HEK293 (cell line): ENCODE measurements around the gene LILRB5.
A peak's percentile ranks its signal among the peaks of the same experiment; 100 is the strongest.

Experiments
- CTCF ChIA-PET: fragments of 350-600 bp; formaldehyde crosslinking; extraction: SDS; loops from one replicate; lab custom pipeline; 2021; ENCODE audit warnings: antibody characterized with exemption; lab: Yijun Ruan, JAX
- POLR2A ChIA-PET: fragments of 300-600 bp; formaldehyde crosslinking; extraction: SDS; loops from one replicate; lab custom pipeline; 2020; ENCODE audit warnings: antibody characterized with exemption, inconsistent platforms; lab: Yijun Ruan, JAX
- H3K27ac ChIP-seq: fragments of 200-500 bp; sonication (Bioruptor generic); 2 replicates; pipeline ENCODE4 v1.5.1; 2014; ENCODE audit warnings: low read depth, low read length, control low read depth, inconsistent platforms; ENCODE audit errors: extremely low read depth
- H3K36me3 ChIP-seq, 2 experiments: fragments of 200-500 bp in 1 of 2; sonication (Bioruptor generic) in 1 of 2; 1 replicate in 1 of 2; 2 replicates in 1 of 2; pipeline ENCODE4 v1.5.1; 2014 to 2017; ENCODE audit warnings: inconsistent platforms in 2 of 2, low read length in 2 of 2; ENCODE audit not compliant: control insufficient read depth in 2 of 2, insufficient read depth in 1 of 2
- H3K4me1 ChIP-seq: fragments of 200-500 bp; sonication (Bioruptor generic); 2 replicates; pipeline ENCODE4 v1.5.1; 2014; ENCODE audit warnings: mild to moderate bottlenecking, low read length, inconsistent platforms; ENCODE audit not compliant: control insufficient read depth, insufficient read depth
- H3K4me3 ChIP-seq: 2 replicates; pipeline ENCODE4 v1.5.1; 2011; ENCODE audit warnings: low read depth, mild to moderate bottlenecking, control low read depth, low read length, moderate library complexity
- H3K9me3 ChIP-seq: fragments of 200-500 bp; sonication (Bioruptor generic); 2 replicates; pipeline ENCODE4 v1.5.1; 2014; ENCODE audit warnings: low read depth, low read length, inconsistent platforms; ENCODE audit not compliant: control insufficient read depth, insufficient read depth
- BCL11A ChIP-seq: fragments of 450-650 bp; formaldehyde crosslinking; IDR thresholded peaks from 2 replicates; pipeline ENCODE4 v1.5.1; 2016; ENCODE audit warnings: low read depth, missing biosample characterization, missing genetic modification characterization
- BCL11B ChIP-seq: fragments of 450-650 bp; formaldehyde crosslinking; IDR thresholded peaks from 2 replicates; pipeline ENCODE4 v1.5.1; 2016; ENCODE audit warnings: low read depth, missing biosample characterization, missing genetic modification characterization
- GFI1B ChIP-seq: fragments of 450-650 bp; formaldehyde crosslinking; IDR thresholded peaks from 2 replicates; pipeline ENCODE4 v1.5.1; 2016; ENCODE audit warnings: missing biosample characterization, missing genetic modification characterization
- GLIS1 ChIP-seq: fragments of 450-650 bp; formaldehyde crosslinking; IDR thresholded peaks from 2 replicates; pipeline ENCODE4 v1.5.1; 2016; ENCODE audit warnings: missing biosample characterization, missing genetic modification characterization
- KLF7 ChIP-seq: fragments of 450-650 bp; formaldehyde crosslinking; IDR thresholded peaks from 2 replicates; pipeline ENCODE4 v1.5.1; 2016; ENCODE audit warnings: missing biosample characterization, missing genetic modification characterization, borderline replicate concordance
- PRDM1 ChIP-seq: fragments of 450-650 bp; formaldehyde crosslinking; IDR thresholded peaks from 2 replicates; pipeline ENCODE4; 2016; ENCODE audit warnings: missing biosample characterization, missing genetic modification characterization
- SP3 ChIP-seq: fragments of 450-650 bp; formaldehyde crosslinking; IDR thresholded peaks from 2 replicates; pipeline ENCODE4 v1.5.1; 2016; ENCODE audit warnings: missing biosample characterization, missing genetic modification characterization
- WT1 ChIP-seq: fragments of 450-650 bp; formaldehyde crosslinking; IDR thresholded peaks from 2 replicates; pipeline ENCODE4 v1.5.1; 2016; ENCODE audit warnings: missing biosample characterization, missing genetic modification characterization
- ZBTB20 ChIP-seq: fragments of 450-650 bp; formaldehyde crosslinking; IDR thresholded peaks from 2 replicates; pipeline ENCODE4 v1.5.1; 2016; ENCODE audit warnings: missing biosample characterization, missing genetic modification characterization
- ZIC2 ChIP-seq: fragments of 450-650 bp; formaldehyde crosslinking; IDR thresholded peaks from 2 replicates; pipeline ENCODE4 v1.5.1; 2016; ENCODE audit warnings: missing biosample characterization, missing genetic modification characterization
- ZNF140 ChIP-seq: fragments of 450-650 bp; formaldehyde crosslinking; IDR thresholded peaks from 2 replicates; pipeline ENCODE4 v1.5.1; 2016; ENCODE audit warnings: missing biosample characterization, missing genetic modification characterization
- ZNF18 ChIP-seq: fragments of 450-650 bp; formaldehyde crosslinking; IDR thresholded peaks from 2 replicates; pipeline ENCODE4 v1.5.1; 2016; ENCODE audit warnings: missing biosample characterization, missing genetic modification characterization
- ZNF354C ChIP-seq: fragments of 450-650 bp; formaldehyde crosslinking; IDR thresholded peaks from 2 replicates; pipeline ENCODE4 v1.5.1; 2016; ENCODE audit warnings: missing biosample characterization, missing genetic modification characterization, low read depth, borderline replicate concordance
- ZNF449 ChIP-seq: fragments of 450-650 bp; formaldehyde crosslinking; IDR thresholded peaks from 2 replicates; pipeline ENCODE4 v1.5.1; 2017; ENCODE audit warnings: missing biosample characterization, mild to moderate bottlenecking, missing genetic modification characterization, moderate library complexity
- ZNF549 ChIP-seq: fragments of 450-650 bp; IDR thresholded peaks from 2 replicates; pipeline ENCODE4 v1.5.1; 2018; ENCODE audit warnings: missing biosample characterization, missing genetic modification characterization, mild to moderate bottlenecking, inconsistent platforms, moderate library complexity
- ZNF555 ChIP-seq: fragments of 450-650 bp; formaldehyde crosslinking; conservative IDR thresholded peaks from 2 replicates; pipeline ENCODE4 v1.5.1; 2017; ENCODE audit warnings: missing biosample characterization, mild to moderate bottlenecking, missing genetic modification characterization, inconsistent platforms
- ZNF670 ChIP-seq: fragments of 450-650 bp; formaldehyde crosslinking; IDR thresholded peaks from 2 replicates; pipeline ENCODE4 v1.5.1; 2016; ENCODE audit warnings: missing biosample characterization, missing genetic modification characterization, low read depth
- ZSCAN16 ChIP-seq: fragments of 450-650 bp; formaldehyde crosslinking; IDR thresholded peaks from 2 replicates; pipeline ENCODE4 v1.5.1; 2016; ENCODE audit warnings: missing biosample characterization, missing genetic modification characterization
- ZSCAN18 ChIP-seq: fragments of 450-650 bp; formaldehyde crosslinking; IDR thresholded peaks from 2 replicates; pipeline ENCODE4 v1.5.1; 2016; ENCODE audit warnings: missing biosample characterization, missing genetic modification characterization
- ZSCAN23 ChIP-seq: fragments of 450-650 bp; formaldehyde crosslinking; IDR thresholded peaks from 2 replicates; pipeline ENCODE4 v1.5.1; 2016; ENCODE audit warnings: missing biosample characterization, missing genetic modification characterization
- TF ChIP-seq, protein P1 (sequence below): fragments of 450-650 bp; formaldehyde crosslinking; IDR thresholded peaks from 2 replicates; pipeline ENCODE4 v1.5.1; 2016; ENCODE audit warnings: missing biosample characterization, missing genetic modification characterization, borderline replicate concordance
- TF ChIP-seq, protein P2 (sequence below): fragments of 450-650 bp; formaldehyde crosslinking; IDR thresholded peaks from 2 replicates; pipeline ENCODE4 v1.5.1; 2016; ENCODE audit warnings: missing biosample characterization, missing genetic modification characterization
- TF ChIP-seq, protein P3 (sequence below): fragments of 450-650 bp; formaldehyde crosslinking; IDR thresholded peaks from 2 replicates; pipeline ENCODE4 v1.5.1; 2016; ENCODE audit warnings: missing biosample characterization, missing genetic modification characterization
- TF ChIP-seq, protein P4 (sequence below): sonication (generic); formaldehyde crosslinking; IDR thresholded peaks from 2 replicates; pipeline ENCODE4 v1.8.1; 2022; ENCODE audit warnings: mild to moderate bottlenecking, moderate library complexity, missing genetic modification reagents

LILRB5 gene

DNA sequence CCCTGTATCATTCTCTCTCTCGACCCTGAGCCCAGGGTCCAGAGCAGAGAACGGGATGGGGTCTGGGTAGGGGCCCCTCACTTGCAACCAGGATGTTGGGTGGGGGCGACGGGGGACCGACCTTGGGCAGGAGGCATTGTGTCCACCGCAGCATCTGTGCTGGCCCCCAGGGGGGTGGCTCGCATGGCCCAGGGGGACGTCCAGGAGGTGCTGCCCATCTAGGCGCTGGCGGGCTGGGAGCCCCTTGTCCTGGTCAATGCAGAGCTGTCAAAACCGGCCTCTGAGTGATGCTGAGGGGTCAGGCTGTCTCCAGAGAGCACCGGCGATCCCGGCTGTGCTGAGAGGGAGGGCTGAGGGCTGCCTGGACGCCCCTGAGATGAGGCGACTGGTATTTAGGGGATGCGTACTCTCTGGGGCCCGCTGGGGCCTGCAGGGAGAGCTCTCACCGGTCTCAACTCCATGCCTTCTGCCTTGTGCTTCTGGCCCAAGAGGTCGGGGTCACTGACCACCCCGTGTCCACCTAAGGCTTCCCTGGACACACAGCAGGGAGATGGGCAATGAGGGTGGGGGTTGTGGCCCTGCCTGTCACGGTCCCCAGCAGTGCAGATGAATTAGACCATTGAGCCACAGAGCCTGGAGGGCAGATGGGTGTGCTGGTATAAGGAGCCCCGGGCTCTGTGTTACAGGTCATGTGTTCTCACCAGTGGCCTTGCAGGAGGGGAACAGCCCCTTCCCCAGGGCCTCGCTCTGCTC lies 47.8 kb downstream of the LILRB5 start:
- ChIA-PET POLR2A (interaction anchor here (1.0 to 9.1 kb wide), 6 partner anchors 8 to 94 kb away, joined by 3 to 152 read pairs (median 6); partner anchors contain the start of genes CNOT3, LENG1, MBOAT7 and PRPF31), CTCF (interaction anchor here (0.7 to 2.2 kb wide), 3 partner anchors 23 to 57 kb away, joined by 3 to 14 read pairs (median 5); no protein-coding TSS in a partner anchor)
- Histone ChIP-seq H3K4me1 (peaks cover 26% of the 10 kb centered on the region), H3K27ac (peak overlapping the region; percentile 71), H3K4me3 (no peak overlapping the region), H3K9me3 (no peaks in the 10 kb centered on the region), H3K36me3 (peaks cover 28 to 52% of the 10 kb centered on the region in 2 experiments)
- TF ChIP-seq SP3 (tag by site-specific recombination) = no peak
- 0 out of 2 replicates have a peak, but pooled peaks have one; percentile 14 for TF ChIP-seq ZIC2 (tag by site-specific recombination)
- peak; percentile 92 for TF ChIP-seq BCL11A (tag by site-specific recombination)
- TF ChIP-seq ZSCAN23 (tag by site-specific recombination) = no peak
- no peak for TF ChIP-seq WT1 (tag by site-specific recombination)
- no peak for TF ChIP-seq ZSCAN18 (tag by site-specific recombination)
- no peak for TF ChIP-seq ZNF354C (tag by site-specific recombination)
- TF ChIP-seq, protein P1, sequence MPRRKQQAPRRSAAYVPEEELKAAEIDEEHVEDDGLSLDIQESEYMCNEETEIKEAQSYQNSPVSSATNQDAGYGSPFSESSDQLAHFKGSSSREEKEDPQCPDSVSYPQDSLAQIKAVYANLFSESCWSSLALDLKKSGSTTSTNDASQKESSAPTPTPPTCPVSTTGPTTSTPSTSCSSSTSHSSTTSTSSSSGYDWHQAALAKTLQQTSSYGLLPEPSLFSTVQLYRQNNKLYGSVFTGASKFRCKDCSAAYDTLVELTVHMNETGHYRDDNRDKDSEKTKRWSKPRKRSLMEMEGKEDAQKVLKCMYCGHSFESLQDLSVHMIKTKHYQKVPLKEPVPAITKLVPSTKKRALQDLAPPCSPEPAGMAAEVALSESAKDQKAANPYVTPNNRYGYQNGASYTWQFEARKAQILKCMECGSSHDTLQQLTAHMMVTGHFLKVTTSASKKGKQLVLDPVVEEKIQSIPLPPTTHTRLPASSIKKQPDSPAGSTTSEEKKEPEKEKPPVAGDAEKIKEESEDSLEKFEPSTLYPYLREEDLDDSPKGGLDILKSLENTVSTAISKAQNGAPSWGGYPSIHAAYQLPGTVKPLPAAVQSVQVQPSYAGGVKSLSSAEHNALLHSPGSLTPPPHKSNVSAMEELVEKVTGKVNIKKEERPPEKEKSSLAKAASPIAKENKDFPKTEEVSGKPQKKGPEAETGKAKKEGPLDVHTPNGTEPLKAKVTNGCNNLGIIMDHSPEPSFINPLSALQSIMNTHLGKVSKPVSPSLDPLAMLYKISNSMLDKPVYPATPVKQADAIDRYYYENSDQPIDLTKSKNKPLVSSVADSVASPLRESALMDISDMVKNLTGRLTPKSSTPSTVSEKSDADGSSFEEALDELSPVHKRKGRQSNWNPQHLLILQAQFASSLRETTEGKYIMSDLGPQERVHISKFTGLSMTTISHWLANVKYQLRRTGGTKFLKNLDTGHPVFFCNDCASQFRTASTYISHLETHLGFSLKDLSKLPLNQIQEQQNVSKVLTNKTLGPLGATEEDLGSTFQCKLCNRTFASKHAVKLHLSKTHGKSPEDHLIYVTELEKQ (tag by site-specific recombination) = no peak
- TF ChIP-seq GFI1B (tag by site-specific recombination) = no peak
- no peak for TF ChIP-seq ZNF670 (tag by site-specific recombination)
- TF ChIP-seq ZBTB20 (tag by site-specific recombination) = peak; percentile 99
- TF ChIP-seq, protein P2, sequence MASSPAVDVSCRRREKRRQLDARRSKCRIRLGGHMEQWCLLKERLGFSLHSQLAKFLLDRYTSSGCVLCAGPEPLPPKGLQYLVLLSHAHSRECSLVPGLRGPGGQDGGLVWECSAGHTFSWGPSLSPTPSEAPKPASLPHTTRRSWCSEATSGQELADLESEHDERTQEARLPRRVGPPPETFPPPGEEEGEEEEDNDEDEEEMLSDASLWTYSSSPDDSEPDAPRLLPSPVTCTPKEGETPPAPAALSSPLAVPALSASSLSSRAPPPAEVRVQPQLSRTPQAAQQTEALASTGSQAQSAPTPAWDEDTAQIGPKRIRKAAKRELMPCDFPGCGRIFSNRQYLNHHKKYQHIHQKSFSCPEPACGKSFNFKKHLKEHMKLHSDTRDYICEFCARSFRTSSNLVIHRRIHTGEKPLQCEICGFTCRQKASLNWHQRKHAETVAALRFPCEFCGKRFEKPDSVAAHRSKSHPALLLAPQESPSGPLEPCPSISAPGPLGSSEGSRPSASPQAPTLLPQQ (tag by site-specific recombination) = peak; percentile 42; the same call in 1 of the 2 replicates
- no peak for TF ChIP-seq ZNF555 (tag by site-specific recombination)
- no peak for TF ChIP-seq ZNF549 (tag by site-specific recombination)
- no peak for TF ChIP-seq ZNF449 (tag by site-specific recombination)
- peak; percentile 89 for TF ChIP-seq GLIS1 (tag by site-specific recombination)
- TF ChIP-seq KLF7 (tag by site-specific recombination) = no peak
- TF ChIP-seq ZNF18 (tag by site-specific recombination) = peak; percentile 41; the same call in 1 of the 2 replicates
- no peak for TF ChIP-seq ZNF140
- TF ChIP-seq, protein P3, sequence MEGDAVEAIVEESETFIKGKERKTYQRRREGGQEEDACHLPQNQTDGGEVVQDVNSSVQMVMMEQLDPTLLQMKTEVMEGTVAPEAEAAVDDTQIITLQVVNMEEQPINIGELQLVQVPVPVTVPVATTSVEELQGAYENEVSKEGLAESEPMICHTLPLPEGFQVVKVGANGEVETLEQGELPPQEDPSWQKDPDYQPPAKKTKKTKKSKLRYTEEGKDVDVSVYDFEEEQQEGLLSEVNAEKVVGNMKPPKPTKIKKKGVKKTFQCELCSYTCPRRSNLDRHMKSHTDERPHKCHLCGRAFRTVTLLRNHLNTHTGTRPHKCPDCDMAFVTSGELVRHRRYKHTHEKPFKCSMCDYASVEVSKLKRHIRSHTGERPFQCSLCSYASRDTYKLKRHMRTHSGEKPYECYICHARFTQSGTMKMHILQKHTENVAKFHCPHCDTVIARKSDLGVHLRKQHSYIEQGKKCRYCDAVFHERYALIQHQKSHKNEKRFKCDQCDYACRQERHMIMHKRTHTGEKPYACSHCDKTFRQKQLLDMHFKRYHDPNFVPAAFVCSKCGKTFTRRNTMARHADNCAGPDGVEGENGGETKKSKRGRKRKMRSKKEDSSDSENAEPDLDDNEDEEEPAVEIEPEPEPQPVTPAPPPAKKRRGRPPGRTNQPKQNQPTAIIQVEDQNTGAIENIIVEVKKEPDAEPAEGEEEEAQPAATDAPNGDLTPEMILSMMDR (tag by site-specific recombination) = no peak
- no peak for TF ChIP-seq ZSCAN16 (tag by site-specific recombination)
- TF ChIP-seq PRDM1 (tag by site-specific recombination) = no peak
- TF ChIP-seq, protein P4, sequence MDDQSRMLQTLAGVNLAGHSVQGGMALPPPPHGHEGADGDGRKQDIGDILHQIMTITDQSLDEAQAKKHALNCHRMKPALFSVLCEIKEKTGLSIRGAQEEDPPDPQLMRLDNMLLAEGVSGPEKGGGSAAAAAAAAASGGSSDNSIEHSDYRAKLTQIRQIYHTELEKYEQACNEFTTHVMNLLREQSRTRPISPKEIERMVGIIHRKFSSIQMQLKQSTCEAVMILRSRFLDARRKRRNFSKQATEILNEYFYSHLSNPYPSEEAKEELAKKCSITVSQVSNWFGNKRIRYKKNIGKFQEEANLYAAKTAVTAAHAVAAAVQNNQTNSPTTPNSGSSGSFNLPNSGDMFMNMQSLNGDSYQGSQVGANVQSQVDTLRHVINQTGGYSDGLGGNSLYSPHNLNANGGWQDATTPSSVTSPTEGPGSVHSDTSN (CRISPR knock-in tag) = peak; percentile 81
- peak; percentile 95 for TF ChIP-seq BCL11B (tag by site-specific recombination)
